K562 (cell line): Measurements from ENCODE around the gene DENND2C. TPM values are rescaled to one million over a fixed set of nuclear protein-coding genes. Genes with fewer than 3 reads are reported as not detected.

Source experiments
- ATAC-seq: fragments of 200-7000 bp; cut with Tn5 transposase; 3 replicates; pipeline ENCODE4 v1.9.1; 2020; ENCODE audit warnings: moderate library complexity
- BruUV-seq: library from RNA; stranded (reverse); fragments of 400-500 nt; replicated peaks from 2 replicates; lab custom pipeline; 2021; lab: Mats Ljungman, UMichigan
- CTCF ChIA-PET: fragments of 300-600 bp; formaldehyde crosslinking; extraction: SDS; loops from one replicate; lab custom pipeline; 2021; ENCODE audit warnings: low intra/inter-chr PET ratio; lab: Yijun Ruan, JAX
- POLR2A ChIA-PET: fragments of 300-600, 350-650 bp; sonication (Branson Sonifier 250); formaldehyde crosslinking; extraction: SDS; loops from one replicate; lab custom pipeline; 2021; ENCODE audit warnings: antibody characterized with exemption, inconsistent platforms; lab: Yijun Ruan, JAX
- DNase-seq, 4 experiments: peaks; one replicate each; pipeline versions ENCODE4 v3.0.0 to v3.0.0-alpha.2; 2011 to 2018; ENCODE audit warnings: low spot score in 3 of 4, mixed read lengths in 3 of 4; ENCODE audit errors: extremely low read depth in 1 of 4
- FAIRE-seq: peaks from 2 replicates; lab custom pipeline; 2011; peaks lifted over from hg19 to GRCh38; lab: Jason Lieb, UNC
- H2AFZ ChIP-seq: 2 replicates; pipeline ENCODE4 v1.6.0; 2011; ENCODE audit warnings: low read depth, low read length, control low read depth, inconsistent platforms
- H3K27ac ChIP-seq: fragments of 200-600 bp; 3 replicates; pipeline ENCODE4 v1.8.0; 2011; ENCODE audit warnings: low read depth, mild to moderate bottlenecking, control low read depth, inconsistent platforms, low read length, moderate library complexity, mixed read lengths; ENCODE audit errors: extremely low read depth
- H3K27me3 ChIP-seq, 2 experiments: fragments of 300-600 bp in 1 of 2; 2 replicates in 1 of 2; 3 replicates in 1 of 2; pipeline versions ENCODE4 v1.6.0 to v1.8.0; 2011; ENCODE audit warnings: inconsistent platforms in 2 of 2, low read length in 2 of 2, mild to moderate bottlenecking in 1 of 2, mixed read lengths in 1 of 2, moderate library complexity in 1 of 2; ENCODE audit not compliant: control insufficient read depth in 2 of 2, insufficient read depth in 2 of 2
- H3K36me3 ChIP-seq: fragments of 300-600 bp; 3 replicates; pipeline ENCODE4 v1.8.0; 2011; ENCODE audit warnings: mild to moderate bottlenecking, low read length, inconsistent platforms; ENCODE audit not compliant: control insufficient read depth, insufficient read depth
- H3K4me1 ChIP-seq, 2 experiments: fragments of 200-600 bp in 1 of 2; replicated peaks in 1 of 2; 2 replicates in 1 of 2; 3 replicates in 1 of 2; pipeline versions ENCODE4 v1.5.1 to v1.8.0; 2011; ENCODE audit warnings: inconsistent platforms in 2 of 2, low read length in 2 of 2, mild to moderate bottlenecking in 1 of 2, mixed read lengths in 1 of 2, moderate library complexity in 1 of 2; ENCODE audit not compliant: control insufficient read depth in 2 of 2, insufficient read depth in 2 of 2
- H3K4me2 ChIP-seq: 2 replicates; pipeline ENCODE4 v1.6.1; 2011; ENCODE audit warnings: low read length, control low read depth, inconsistent platforms, mixed read lengths; ENCODE audit not compliant: insufficient read depth
- H3K4me3 ChIP-seq: fragments of 200-600 bp; sonication (generic), shearing (Covaris generic); 2 replicates; pipeline ENCODE4 v1.5.1; 2016; ENCODE audit warnings: control low read depth, inconsistent platforms
- H3K79me2 ChIP-seq: fragments of 200-600 bp; 3 replicates; pipeline ENCODE4 v1.8.0; 2011; ENCODE audit warnings: low read length, inconsistent platforms; ENCODE audit not compliant: control insufficient read depth, insufficient read depth
- H3K9ac ChIP-seq, 2 experiments: 2 replicates each; pipeline versions ENCODE4 v1.6.0 to v1.6.1; 2011; ENCODE audit warnings: low read depth in 2 of 2, low read length in 2 of 2, control low read depth in 1 of 2, inconsistent platforms in 1 of 2, mild to moderate bottlenecking in 1 of 2, mixed read lengths in 1 of 2; ENCODE audit not compliant: insufficient read depth in 1 of 2
- H3K9me1 ChIP-seq: one replicate; pipeline ENCODE4 v1.6.0; 2011; ENCODE audit warnings: inconsistent platforms, mild to moderate bottlenecking, low read length, moderate library complexity; ENCODE audit not compliant: control insufficient read depth, insufficient read depth
- H3K9me3 ChIP-seq: replicated peaks from 2 replicates; pipeline ENCODE4 v1.5.1; 2011; ENCODE audit warnings: low read depth, low read length, inconsistent platforms; ENCODE audit not compliant: control insufficient read depth, insufficient read depth
- H4K20me1 ChIP-seq: replicated peaks from 2 replicates; pipeline ENCODE4 v1.6.1; 2011; ENCODE audit warnings: low read length, inconsistent platforms, mixed read lengths; ENCODE audit not compliant: control insufficient read depth, insufficient read depth
- ARID3A ChIP-seq: IDR thresholded peaks from 2 replicates; pipeline ENCODE4 v1.6.1; 2012; ENCODE audit warnings: low read depth, low read length, improper control_type of control experiment, borderline replicate concordance
- DEAF1 ChIP-seq: fragments of 450-650 bp; formaldehyde crosslinking; IDR thresholded peaks from 2 replicates; pipeline ENCODE4 v1.4.0; 2020; ENCODE audit warnings: mild to moderate bottlenecking, moderate library complexity
- E2F4 ChIP-seq: sonication (generic); formaldehyde crosslinking; IDR thresholded peaks from 2 replicates; pipeline ENCODE4 v1.8.0; 2022; ENCODE audit warnings: mild to moderate bottlenecking, low read depth, missing genetic modification reagents
- KLF16 ChIP-seq: IDR thresholded peaks from 2 replicates; pipeline ENCODE4 v1.6.1; 2016; ENCODE audit warnings: antibody characterized with exemption
- RAD21 ChIP-seq, 2 experiments: fragments of 250-450 bp in 1 of 2; fragments of 450-650 bp in 1 of 2; sonication (Bioruptor Pico) in 1 of 2; formaldehyde crosslinking in 1 of 2; IDR thresholded peaks in 1 of 2; conservative IDR thresholded peaks in 1 of 2; 2 replicates each; pipeline versions ENCODE4 v1.4.0 to v1.8.0; 2020 to 2022; ENCODE audit warnings: mild to moderate bottlenecking in 2 of 2, moderate library complexity in 1 of 2
- REST ChIP-seq, 2 experiments: fragments of 450-650 bp; formaldehyde crosslinking in 1 of 2; IDR thresholded peaks; 2 replicates each; pipeline versions ENCODE4 v1.4.0 to v1.6.1; 2014 to 2020; ENCODE audit warnings: mild to moderate bottlenecking in 2 of 2, borderline replicate concordance in 1 of 2, low read depth in 1 of 2
- U2AF1 ChIP-seq: fragments of 200-400 bp; formaldehyde crosslinking; optimal IDR thresholded peaks from 2 replicates; pipeline ENCODE3; 2017; ENCODE audit warnings: mild to moderate bottlenecking, low read depth, low read length, moderate library complexity
- WGBS: fragments of 100-300 bp; shearing (Covaris generic); methylation state at CpG from one replicate; pipeline ENCODE4 v1.1.6; 2016; ENCODE audit warnings: low coverage, mixed read lengths; ENCODE audit not compliant: insufficient coverage; ENCODE audit errors: missing lambda C conversion rate; 5-methylcytosine and 5-hydroxymethylcytosine counted together
- in situ Hi-C: fragments of 300-500 bp; cut with MboI; formaldehyde crosslinking; loops from 4 replicates; pipeline ENCODE4 v1.15.0; 2018; ENCODE audit warnings: inconsistent platforms, mixed read lengths
- intact Hi-C: fragments of 100-400 bp; cut with micrococcal nuclease; formaldehyde crosslinking; loops from 2 replicates; pipeline ENCODE4 v1.14.2; 2022
- polyA plus RNA-seq, 8 experiments: library from polyadenylated mRNA; depleted of rRNA in 4 of 8; stranded (reverse) in 5 of 8; unstranded in 3 of 8; fragments of >200 nt; fragmentation: Nextera tagmentation in 2 of 8; fragmentation: Illumina TruSeq in 1 of 8; extraction: Ambion mirVana in 2 of 8; extraction: Trizol in 1 of 8; gene quantifications; 2 replicates each; pipeline versions ENCODE4 v1.2.1 to v1.2.3, GENCODE V29; 2011 to 2014; ENCODE audit warnings: inconsistent platforms in 1 of 8, missing spikeins in 1 of 8
- total RNA-seq, 7 experiments: library from RNA; depleted of rRNA in 6 of 7; stranded (reverse); fragments of >200 nt in 6 of 7; fragmentation: Illumina TruSeq in 2 of 7; extraction: Trizol in 2 of 7; gene quantifications; 2 replicates each; pipeline versions ENCODE4 v1.2.1 to v1.2.3, GENCODE V29; 2011 to 2021; ENCODE audit warnings: low replicate concordance in 1 of 7

The DENND2C gene
- total and polyA plus RNA-seq, 9 of the 15 experiments (the other 6 are each of a cell fraction or from before 2014, with no cell fraction given), result 0.03 to 0.25 (median 0.14) TPM

- ATAC-seq (peak; percentile 86), DNase-seq (peak in 2 of 4 experiments; percentile 37 to 52), FAIRE-seq (no peak)
- Histone ChIP-seq H3K4me1 (no peaks in the 10 kb centered on the region), H3K36me3 (no peaks in the 10 kb centered on the region), H3K79me2 (no peaks in the 10 kb centered on the region), H3K4me3 (no peak overlapping the region), H3K4me2 (no peak overlapping the region), H3K9me1 (no peaks in the 10 kb centered on the region), H3K9ac (no peak overlapping the region), H4K20me1 (no peaks in the 10 kb centered on the region), H2AFZ (no peak overlapping the region), H3K27me3 (no peaks in the 10 kb centered on the region), H3K27ac (no peak overlapping the region), H3K9me3 (no peaks in the 10 kb centered on the region)
- BruUV-seq, result no TSS peak
- in situ Hi-C loops (no loop called here), intact Hi-C loops (loop anchor here (1.0 to 5.0 kb wide), 3 partner anchors 46 to 212 kb away; no protein-coding TSS in a partner anchor)
- 90% methylated on average over 1 of the region's 1 CpG for WGBS
- POLR2A ChIA-PET, result no interaction called here
- CTCF ChIA-PET, result interaction anchor here (0.6 to 3.1 kb wide), 3 partner anchors 131 to 580 kb away, joined by 3 to 32 read pairs (median 6); no protein-coding TSS in a partner anchor
- TF ChIP-seq DEAF1 (CRISPR knock-in tag) (peak; percentile 45), REST (IDR thresholded peaks at IDR 0.05; ENCODE audit: borderline replicate concordance) (peak; percentile 72; the same call in 1 of the 2 replicates), REST (CRISPR knock-in tag; IDR thresholded peaks at IDR 0.05; ENCODE audit: low read depth) (no peak), E2F4 (no peak), U2AF1 (no peak), KLF16 (0 out of 2 replicates have a peak, but pooled peaks have one; percentile 7), RAD21 (CRISPR knock-in tag; conservative IDR thresholded peaks at IDR 0.05 in 1 of 2, IDR thresholded peaks at IDR 0.05 in 1 of 2) (peak; percentile 70 to 87), ARID3A (0 out of 2 replicates have a peak, but pooled peaks have one; percentile 53)
These were observed 111.3 kb downstream of the DENND2C start for GRCh38 chr1:114558544-114558943.
